ENCODE measurements around the gene CAPN8. TPM values are rescaled to one million over a fixed set of nuclear protein-coding genes. Genes with fewer than 3 reads are reported as not detected.

The CAPN8 gene
- total RNA-seq, 1 experiment from 2014 or later = 0.54 TPM

DNA sequence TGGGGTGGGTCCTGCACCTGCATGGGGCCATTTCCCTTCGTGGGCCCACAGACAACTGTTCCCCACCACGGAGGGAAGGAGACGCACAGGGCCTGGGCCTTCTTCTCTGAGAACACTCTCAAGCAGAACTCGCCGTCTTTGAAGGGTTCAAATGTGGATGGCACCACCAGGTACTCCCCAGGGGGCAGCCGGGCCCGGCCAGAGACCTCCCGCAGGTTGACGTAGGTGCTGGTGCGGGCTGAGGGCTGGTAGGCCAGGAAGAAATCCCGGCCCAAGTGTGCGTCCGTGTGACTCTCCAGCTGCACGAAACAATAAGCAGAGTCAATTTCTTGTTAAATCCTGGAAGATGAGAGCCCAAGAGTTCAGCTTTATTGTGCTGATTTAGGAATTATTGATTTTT is 56.4 kb downstream of the CAPN8 start:
- BruUV-seq (replicated peaks) = no TSS peak
- ChIA-PET RAD21 (ENCODE audit: low non-redundant PET in 1 of 2, low total read pairs in 2 of 2, uncharacterized antibody in 2 of 2, unreplicated experiment in 2 of 2) (no interaction called here), POLR2A (no interaction called here), CTCF (interaction anchor here (6.4 kb wide), 1 partner anchor 52 kb away, joined by 78 read pairs; no protein-coding TSS in a partner anchor)
- Histone ChIP-seq H3K79me2 (ENCODE audit: insufficient read depth, low read length) (no peaks in the 10 kb centered on the region), H3K36me3 (ENCODE audit: control insufficient read depth in 1 of 2, insufficient read depth in 2 of 2, low read length in 2 of 2) (no peaks in the 10 kb centered on the region), H3K9ac (ENCODE audit: low read length) (no peak overlapping the region), H3K4me1 (ENCODE audit: control insufficient read depth in 1 of 2, insufficient read depth in 2 of 2, low read length in 2 of 2) (no peaks in the 10 kb centered on the region), H3K27ac (ENCODE audit: low read depth, low read length) (no peak overlapping the region), H4K20me1 (ENCODE audit: insufficient read depth) (no peaks in the 10 kb centered on the region), H3K9me3 (ENCODE audit: control insufficient read depth in 1 of 2, insufficient read depth in 1 of 2, low read depth in 1 of 2, low read length in 2 of 2) (no peaks in the 10 kb centered on the region), H3K4me2 (ENCODE audit: low read length) (no peak overlapping the region), H3K27me3 (ENCODE audit: insufficient read depth, low read length) (no peaks in the 10 kb centered on the region), H3K4me3 (replicated peaks in 1 of 2; ENCODE audit: low read depth in 1 of 2, low read length in 2 of 2) (no peak overlapping the region), H3K9me2 (ENCODE audit: insufficient read depth) (no peaks in the 10 kb centered on the region), H2AFZ (ENCODE audit: low read depth, low read length, poor library complexity, severe bottlenecking) (no peak overlapping the region)
- ATAC-seq (no peak), DNase-seq (ENCODE audit: low read depth, low spot score) (no peak)
- no peak for TF ChIP-seq SRF (IDR thresholded peaks at IDR 0.05; ENCODE audit: low read depth)
- TF ChIP-seq EZH2phosphoT487 (IDR thresholded peaks at IDR 0.05; ENCODE audit: borderline replicate concordance) = no peak
- no peak for TF ChIP-seq ELF1 (IDR thresholded peaks at IDR 0.05; ENCODE audit: borderline replicate concordance, low read depth)
- TF ChIP-seq RAD21 (IDR thresholded peaks at IDR 0.05; ENCODE audit: low read depth) = no peak
- no peak for TF ChIP-seq CBX3 (IDR thresholded peaks at IDR 0.05; ENCODE audit: low read depth)
- no peak for TF ChIP-seq YY1 (IDR thresholded peaks at IDR 0.05; ENCODE audit: extremely low read depth, insufficient replicate concordance, low read depth, low read length)
- TF ChIP-seq, protein P1, sequence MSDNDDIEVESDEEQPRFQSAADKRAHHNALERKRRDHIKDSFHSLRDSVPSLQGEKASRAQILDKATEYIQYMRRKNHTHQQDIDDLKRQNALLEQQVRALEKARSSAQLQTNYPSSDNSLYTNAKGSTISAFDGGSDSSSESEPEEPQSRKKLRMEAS (IDR thresholded peaks at IDR 0.05) = no peak
- TF ChIP-seq POLR2AphosphoS5 (IDR thresholded peaks at IDR 0.05; ENCODE audit: low read depth, low read length) = no peak
- TF ChIP-seq CEBPB (IDR thresholded peaks at IDR 0.05; ENCODE audit: low read depth) = no peak
- TF ChIP-seq ZFX (IDR thresholded peaks at IDR 0.05) = no peak
- no peak for TF ChIP-seq JUND (IDR thresholded peaks at IDR 0.05)
- TF ChIP-seq, protein P2, sequence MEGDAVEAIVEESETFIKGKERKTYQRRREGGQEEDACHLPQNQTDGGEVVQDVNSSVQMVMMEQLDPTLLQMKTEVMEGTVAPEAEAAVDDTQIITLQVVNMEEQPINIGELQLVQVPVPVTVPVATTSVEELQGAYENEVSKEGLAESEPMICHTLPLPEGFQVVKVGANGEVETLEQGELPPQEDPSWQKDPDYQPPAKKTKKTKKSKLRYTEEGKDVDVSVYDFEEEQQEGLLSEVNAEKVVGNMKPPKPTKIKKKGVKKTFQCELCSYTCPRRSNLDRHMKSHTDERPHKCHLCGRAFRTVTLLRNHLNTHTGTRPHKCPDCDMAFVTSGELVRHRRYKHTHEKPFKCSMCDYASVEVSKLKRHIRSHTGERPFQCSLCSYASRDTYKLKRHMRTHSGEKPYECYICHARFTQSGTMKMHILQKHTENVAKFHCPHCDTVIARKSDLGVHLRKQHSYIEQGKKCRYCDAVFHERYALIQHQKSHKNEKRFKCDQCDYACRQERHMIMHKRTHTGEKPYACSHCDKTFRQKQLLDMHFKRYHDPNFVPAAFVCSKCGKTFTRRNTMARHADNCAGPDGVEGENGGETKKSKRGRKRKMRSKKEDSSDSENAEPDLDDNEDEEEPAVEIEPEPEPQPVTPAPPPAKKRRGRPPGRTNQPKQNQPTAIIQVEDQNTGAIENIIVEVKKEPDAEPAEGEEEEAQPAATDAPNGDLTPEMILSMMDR (IDR thresholded peaks at IDR 0.05 in 2 of 3, conservative IDR thresholded peaks at IDR 0.05 in 1 of 3; ENCODE audit: borderline replicate concordance in 1 of 3, insufficient read depth in 1 of 3, low read depth in 2 of 3, low read length in 2 of 3) = no peak
- no peak for TF ChIP-seq POLR2A (IDR thresholded peaks at IDR 0.05; ENCODE audit: borderline replicate concordance, extremely low read depth, insufficient read depth, insufficient read length)
- TF ChIP-seq, protein P3, sequence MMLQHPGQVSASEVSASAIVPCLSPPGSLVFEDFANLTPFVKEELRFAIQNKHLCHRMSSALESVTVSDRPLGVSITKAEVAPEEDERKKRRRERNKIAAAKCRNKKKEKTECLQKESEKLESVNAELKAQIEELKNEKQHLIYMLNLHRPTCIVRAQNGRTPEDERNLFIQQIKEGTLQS (IDR thresholded peaks at IDR 0.05) = no peak
- no peak for TF ChIP-seq ZNF274 (IDR thresholded peaks at IDR 0.05; ENCODE audit: low read depth, low read length)
- intact Hi-C loops (cut with micrococcal nuclease) = no loop called here
